Sigmoid colon (tissue), 7 donors: ENCODE results near the gene ABCC3. TPM values are rescaled to one million over a fixed set of nuclear protein-coding genes. Genes with fewer than 3 reads are reported as not detected.

ENCODE experiments used
- DNase-seq: peaks from one replicate; pipeline ENCODE4 v3.0.0-alpha.2; 2019
- H3K27ac ChIP-seq, 4 donors: fragments of 200-600 bp; sonication (generic); one replicate each; pipeline ENCODE4 v1.5.1; 2016 to 2019; ENCODE audit warnings: mild to moderate bottlenecking in 1 of 4
- H3K27me3 ChIP-seq, 3 donors: fragments of 200-600 bp; sonication (generic); one replicate each; pipeline ENCODE4 v1.5.1; 2019; ENCODE audit warnings: mild to moderate bottlenecking in 1 of 3
- H3K36me3 ChIP-seq, 4 donors: fragments of 200-600 bp; sonication (generic); one replicate each; pipeline ENCODE4 v1.5.1; 2016 to 2019
- H3K4me1 ChIP-seq, 4 donors: fragments of 200-600 bp; sonication (generic); one replicate each; pipeline ENCODE4 v1.5.1; 2017 to 2019
- H3K4me3 ChIP-seq, 4 donors: fragments of 200-600 bp; sonication (generic); one replicate each; pipeline ENCODE4 v1.5.1; 2017 to 2019; ENCODE audit warnings: mild to moderate bottlenecking in 2 of 4, moderate library complexity in 1 of 4
- H3K9me3 ChIP-seq, 4 donors: fragments of 200-600 bp in 3 of 4; sonication (generic) in 3 of 4; one replicate each; pipeline versions ENCODE4 v1.5.1 to v1.6.1; 2013 to 2019
- CTCF ChIP-seq, 4 experiments: fragments of 450-650 bp in 3 of 4; fragments of 200-600 bp in 1 of 4; IDR thresholded peaks; one replicate each; pipeline ENCODE4 v1.5.1; 2016 to 2019; ENCODE audit warnings: antibody characterized with exemption in 4 of 4, mild to moderate bottlenecking in 3 of 4, moderate library complexity in 2 of 4
- EP300 ChIP-seq, 4 donors: sonication (generic); formaldehyde crosslinking; IDR thresholded peaks; one replicate each; pipeline ENCODE4 v1.6.1; 2017; ENCODE audit warnings: antibody characterized with exemption in 4 of 4
- POLR2A ChIP-seq, 2 donors: fragments of 450-650 bp; IDR thresholded peaks; one replicate each; pipeline ENCODE4 v1.6.1; 2016; ENCODE audit warnings: antibody characterized with exemption in 2 of 2, mild to moderate bottlenecking in 2 of 2, moderate library complexity in 2 of 2
- POLR2AphosphoS5 ChIP-seq, 4 donors: sonication (generic); formaldehyde crosslinking; IDR thresholded peaks; one replicate each; pipeline ENCODE4 v1.6.1; 2017; ENCODE audit warnings: antibody characterized with exemption in 4 of 4
- WGBS, 2 donors: extraction: QIAGEN DNeasy Blood & Tissue Kit; methylation state at CpG; one replicate each; pipeline ENCODE4 v1.1.7; 2013; 5-methylcytosine and 5-hydroxymethylcytosine counted together
- intact Hi-C: fragments of 100-400 bp; cut with DNase I; formaldehyde crosslinking; loops from one replicate; pipeline ENCODE4 v1.15.1; 2023
- polyA plus RNA-seq, 3 donors: library from polyadenylated mRNA; stranded (reverse); fragments of 200-250 nt; gene quantifications; one replicate each; pipeline ENCODE4 v1.2.3, GENCODE V29; 2013
- total RNA-seq, 4 donors: library from RNA; depleted of rRNA; stranded (reverse); fragments of >200 nt; gene quantifications; one replicate each; pipeline ENCODE4 v1.1.0, GENCODE V29; 2016
- donor health status: healthy with polysubstance abuse.
- donor health status: Bipolar disorder and iron deficiency.
- donor health status: healthy.

The ABCC3 gene
- total and polyA plus RNA-seq, 7 donors = 0.71 to 94.1 (median 2.6) TPM

DNA sequence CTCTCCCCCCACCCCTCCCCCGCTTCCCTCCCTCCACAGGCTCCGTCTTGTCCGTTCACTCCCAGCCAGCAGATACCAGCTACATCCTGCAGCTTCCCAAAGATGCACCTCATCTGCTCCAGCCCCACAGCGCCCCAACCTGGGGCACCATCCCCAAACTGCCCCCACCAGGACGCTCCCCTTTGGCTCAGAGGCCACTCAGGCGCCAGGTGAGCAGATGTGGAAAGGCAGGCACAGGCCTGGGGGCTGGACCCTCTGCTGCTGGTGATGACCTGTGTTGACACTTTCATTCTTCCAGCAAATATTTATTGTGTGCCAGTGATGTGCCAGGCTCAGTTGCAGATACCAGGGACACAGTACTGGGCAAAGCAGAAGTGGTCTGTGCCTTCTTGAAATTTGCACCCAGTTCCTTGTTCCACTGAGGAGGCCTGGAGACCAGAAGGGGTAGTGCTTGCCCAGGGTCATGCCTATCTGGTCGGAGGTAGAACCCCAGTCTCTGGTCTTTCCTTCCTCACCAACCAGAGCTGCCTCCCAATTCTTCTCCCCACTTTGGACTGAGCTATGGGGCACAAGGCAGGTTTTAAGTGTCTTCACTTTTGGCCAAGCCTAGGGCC is 10.3 kb upstream of the ABCC3 start:
- 85% methylated on average over 7 of the region's 7 CpGs for WGBS, 2 donors
- no peak for TF ChIP-seq POLR2AphosphoS5 (IDR thresholded peaks at IDR 0.05)
- no peak for TF ChIP-seq POLR2A (IDR thresholded peaks at IDR 0.05)
- TF ChIP-seq EP300 (IDR thresholded peaks at IDR 0.05) = no peak

GRCh38 chr17:50625032-50625871 is 9.4 kb upstream of the ABCC3 start:
- 83 to 84% methylated on average over 19 of the region's 19 CpGs for WGBS, 2 donors
- intact Hi-C loops = no loop called here
- no peak overlapping the region for H3K4me3 ChIP-seq
- no peak overlapping the region for H3K27ac ChIP-seq
- H3K9me3 ChIP-seq = no peaks in the 10 kb centered on the region
- no peak for TF ChIP-seq EP300 (IDR thresholded peaks at IDR 0.05)
- no peak for TF ChIP-seq POLR2AphosphoS5 (IDR thresholded peaks at IDR 0.05)
- no peak for TF ChIP-seq POLR2A (IDR thresholded peaks at IDR 0.05)
- peaks cover 0 to 37% (median 10%) of the 10 kb centered on the region in 3 donors for H3K27me3 ChIP-seq
- H3K36me3 ChIP-seq = no peaks in the 10 kb centered on the region
- no peak for DNase-seq
- peaks cover 0 to 8% (median 4%) of the 10 kb centered on the region in 4 donors for H3K4me1 ChIP-seq

More for the DNA sequence above, 10.3 kb upstream of the ABCC3 start:
- Histone ChIP-seq H3K36me3 (no peaks in the 10 kb centered on the region), H3K4me3 (no peak overlapping the region), H3K9me3 (no peaks in the 10 kb centered on the region), H3K27ac (no peak overlapping the region), H3K27me3 (peaks cover 0 to 35% (median 10%) of the 10 kb centered on the region in 3 donors), H3K4me1 (peaks cover 0 to 8% (median 4%) of the 10 kb centered on the region in 4 donors)
- intact Hi-C loops = no loop called here
- no peak for DNase-seq

DNA sequence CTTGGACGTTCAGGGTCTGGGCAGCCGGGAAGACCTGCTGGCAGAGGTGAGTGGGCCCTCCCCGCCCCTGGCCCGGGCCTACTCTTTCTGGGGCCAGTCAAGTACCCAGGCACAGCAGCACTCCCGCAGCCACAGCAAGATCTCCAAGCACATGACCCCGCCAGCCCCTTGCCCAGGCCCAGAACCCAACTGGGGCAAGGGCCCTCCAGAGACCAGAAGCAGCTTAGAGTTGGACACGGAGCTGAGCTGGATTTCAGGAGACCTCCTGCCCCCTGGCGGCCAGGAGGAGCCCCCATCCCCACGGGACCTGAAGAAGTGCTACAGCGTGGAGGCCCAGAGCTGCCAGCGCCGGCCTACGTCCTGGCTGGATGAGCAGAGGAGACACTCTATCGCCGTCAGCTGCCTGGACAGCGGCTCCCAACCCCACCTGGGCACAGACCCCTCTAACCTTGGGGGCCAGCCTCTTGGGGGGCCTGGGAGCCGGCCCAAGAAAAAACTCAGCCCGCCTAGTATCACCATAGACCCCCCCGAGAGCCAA is 8.6 kb upstream of the ABCC3 start:
- Histone ChIP-seq H3K4me1 (peaks cover 0 to 8% (median 4%) of the 10 kb centered on the region in 4 donors), H3K9me3 (no peaks in the 10 kb centered on the region), H3K27me3 (peaks cover 0 to 43% (median 10%) of the 10 kb centered on the region in 3 donors), H3K4me3 (no peak overlapping the region), H3K36me3 (no peaks in the 10 kb centered on the region), H3K27ac (no peak overlapping the region)
- no peak for TF ChIP-seq POLR2A (IDR thresholded peaks at IDR 0.05)
- peak in 1 of 4 donors; percentile 13 for TF ChIP-seq POLR2AphosphoS5 (IDR thresholded peaks at IDR 0.05)
- TF ChIP-seq EP300 (IDR thresholded peaks at IDR 0.05) = no peak
- TF ChIP-seq CTCF (IDR thresholded peaks at IDR 0.05) = peak; percentile 34 to 61 (median 54)
- peak; percentile 90 for DNase-seq
- intact Hi-C loops = loop anchor here (1.0 to 2.0 kb wide), 2 partner anchors 79 to 145 kb away; partner anchors contain the start of gene SPATA20
- WGBS, 2 donors = 49% methylated on average over 19 of the region's 19 CpGs

GRCh38 chr17:50627036-50627781 is 7.5 kb upstream of the ABCC3 start:
- no peaks in the 10 kb centered on the region for H3K36me3 ChIP-seq
- TF ChIP-seq POLR2AphosphoS5 (IDR thresholded peaks at IDR 0.05) = no peak
- no peak for TF ChIP-seq EP300 (IDR thresholded peaks at IDR 0.05)
- TF ChIP-seq CTCF (IDR thresholded peaks at IDR 0.05) = no peak
- TF ChIP-seq POLR2A (IDR thresholded peaks at IDR 0.05) = no peak
- H3K27me3 ChIP-seq = peaks cover 0 to 39% (median 10%) of the 10 kb centered on the region in 3 donors
- no peak for DNase-seq
- intact Hi-C loops = loop anchor here (2.0 kb wide), 1 partner anchor 146 kb away; no protein-coding TSS in a partner anchor
- no peak overlapping the region for H3K27ac ChIP-seq
- H3K4me1 ChIP-seq = peaks cover 0 to 8% (median 4%) of the 10 kb centered on the region in 4 donors
- no peaks in the 10 kb centered on the region for H3K9me3 ChIP-seq
- no peak overlapping the region for H3K4me3 ChIP-seq
- 83 to 84% methylated on average over 17 of the region's 17 CpGs for WGBS, 2 donors
